ENCODE measurements around the gene SND1. TPM values are rescaled to one million over a fixed set of nuclear protein-coding genes. Genes with fewer than 3 reads are reported as not detected.
A peak's percentile ranks its signal among the peaks of the same experiment; 100 is the strongest.

Gene SND1
- total RNA-seq, 2 experiments from 2014 or later, result 193 to 214 TPM

- ChIA-PET CTCF (interaction anchor here (1.1 kb wide), 1 partner anchor 12 kb away, joined by 4 read pairs; no protein-coding TSS in a partner anchor), POLR2A (no interaction called here)
- Mint-ChIP-seq H3K9me3 (ENCODE audit: low read depth) (no peaks in the 10 kb centered on the region), H3K36me3 (ENCODE audit: low read depth) (peaks cover 20% of the 10 kb centered on the region), H3K4me1 (peaks cover 25% of the 10 kb centered on the region), H3K4me3 (no peak overlapping the region), H3K27me3 (no peaks in the 10 kb centered on the region), H3K27ac (no peak overlapping the region)
- DNase-seq, result no peak
- no peak for ATAC-seq
- intact Hi-C loops (cut with DNase I, micrococcal nuclease), result no loop called here
Observed at GRCh38 chr7:128029405-128029995, 377.5 kb downstream of the SND1 start.

DNA sequence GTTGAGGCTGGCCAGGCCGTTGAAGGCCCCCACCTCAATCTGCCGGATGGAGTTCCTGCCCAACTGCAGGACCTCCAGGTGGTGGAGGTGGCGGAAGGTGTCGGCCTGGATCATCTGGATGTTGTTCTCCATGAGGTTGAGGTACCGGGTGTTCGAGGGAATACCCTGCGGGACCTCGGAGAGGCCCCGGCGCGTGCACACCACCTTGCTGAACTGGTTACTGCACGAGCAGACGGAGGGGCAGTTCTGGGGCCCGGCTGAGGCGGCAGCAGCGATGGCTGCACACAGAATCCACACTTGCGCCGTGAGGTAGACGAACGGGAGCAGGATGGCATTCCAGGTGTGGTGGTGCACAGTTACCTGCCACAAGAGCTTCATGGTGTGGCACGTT lies 378.3 kb downstream of the SND1 start:
- H3K27ac Mint-ChIP-seq, result no peak overlapping the region
- H3K36me3 Mint-ChIP-seq (ENCODE audit: low read depth), result peaks cover 20% of the 10 kb centered on the region
- H3K9me3 Mint-ChIP-seq (ENCODE audit: low read depth), result no peaks in the 10 kb centered on the region
- H3K4me1 Mint-ChIP-seq, result peaks cover 24% of the 10 kb centered on the region
- no peak for ATAC-seq
- no peak for DNase-seq
- ChIA-PET CTCF (interaction anchor here (1.1 kb wide), 2 partner anchors 10 to 11 kb away, joined by 4 read pairs; no protein-coding TSS in a partner anchor), POLR2A (no interaction called here)
- no peaks in the 10 kb centered on the region for H3K27me3 Mint-ChIP-seq
- intact Hi-C loops (cut with DNase I, micrococcal nuclease), result loop anchor here (5.0 kb wide), 3 partner anchors 178 to 443 kb away; partner anchors contain the start of genes ARF5 (in 1 of the 2), GCC1 (in 1 of the 2) and SND1 (in 1 of the 2)
- peak overlapping the region; percentile 46 for H3K4me3 Mint-ChIP-seq

DNA sequence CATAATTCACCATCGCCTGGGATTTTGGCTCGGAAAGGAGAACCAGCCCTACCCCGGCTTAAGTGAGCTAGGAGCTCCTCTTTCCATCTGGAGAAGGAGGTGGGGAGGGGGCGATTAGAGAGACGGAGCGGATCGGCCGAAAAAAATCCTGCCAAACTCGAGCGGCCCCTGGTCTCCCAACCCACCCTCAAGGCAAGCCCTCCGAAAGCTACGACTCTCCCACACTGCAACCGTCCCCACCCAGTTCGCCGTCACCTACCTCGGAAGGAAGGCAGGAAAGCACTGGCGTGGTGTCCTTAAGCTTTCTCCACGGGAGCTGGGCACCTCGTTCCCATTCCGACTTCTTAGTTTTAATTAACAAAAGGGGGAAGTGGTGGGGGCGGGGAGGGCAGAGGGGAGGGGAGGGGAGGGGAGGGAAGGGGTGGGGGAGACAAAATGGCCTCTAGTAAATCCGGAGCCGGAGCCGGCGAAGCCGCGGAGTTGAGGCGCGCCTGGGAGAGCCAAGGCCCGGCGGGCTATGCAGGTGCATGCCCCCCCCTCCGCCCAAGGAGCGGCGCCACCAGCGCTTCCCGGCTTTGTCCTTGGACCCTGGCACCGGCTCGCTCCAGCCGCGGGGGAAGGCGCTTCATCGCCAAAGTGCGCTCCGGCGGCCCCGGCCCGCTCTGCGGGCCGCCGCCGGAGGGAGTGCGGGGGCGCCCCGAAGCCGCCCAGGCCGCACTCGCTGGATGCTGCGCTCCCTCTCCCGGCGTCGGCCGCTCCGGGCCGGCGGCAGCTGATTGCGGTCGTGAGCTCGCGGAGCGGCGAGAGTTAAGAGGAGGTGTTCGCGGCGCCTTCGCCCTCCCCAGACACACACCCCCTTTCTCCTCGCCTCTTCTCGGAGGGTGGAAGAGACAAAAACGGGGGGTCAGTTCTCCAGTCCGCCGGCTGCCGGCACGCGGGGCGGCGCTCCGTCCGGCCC lies 378.9 kb downstream of the SND1 start, which contains the start of gene LRRC4:
Gene LRRC4, minus strand, starts transcription at position 784 of the 958 bp plus-strand sequence. CDS start 797 bp downstream, outside the sequence.
- Mint-ChIP-seq H3K36me3 (ENCODE audit: low read depth) (peaks cover 19% of the 10 kb centered on the region), H3K9me3 (ENCODE audit: low read depth) (no peaks in the 10 kb centered on the region), H3K27ac (no peak within 1 kb of the TSS), H3K4me1 (peaks cover 24% of the 10 kb centered on the region), H3K4me3 (peak within 1 kb of the TSS; percentile 64), H3K27me3 (no peaks in the 10 kb centered on the region)
- DNase-seq (peak; percentile 65), ATAC-seq (no peak)
- ChIA-PET CTCF (interaction anchor here (0.6 to 1.1 kb wide), 3 partner anchors 10 to 45 kb away, joined by 4 read pairs; no protein-coding TSS in a partner anchor), POLR2A (no interaction called here)
- intact Hi-C loops (cut with DNase I, micrococcal nuclease), result loop anchor here (5.0 kb wide), 3 partner anchors 179 to 444 kb away; partner anchors contain the start of genes ARF5 (in 1 of the 2), GCC1 (in 1 of the 2) and SND1 (in 1 of the 2)

GRCh38 chr7:128031901-128032604 lies 380.1 kb downstream of the SND1 start:
- POLR2A ChIA-PET, result no interaction called here
- H3K9me3 Mint-ChIP-seq (ENCODE audit: low read depth), result no peaks in the 10 kb centered on the region
- peaks cover 27% of the 10 kb centered on the region for H3K4me1 Mint-ChIP-seq
- H3K4me3 Mint-ChIP-seq, result peak overlapping the region; percentile 64
- ATAC-seq (peak; percentile 98), DNase-seq (peak; percentile 81)
- H3K27ac Mint-ChIP-seq, result no peak overlapping the region
- H3K36me3 Mint-ChIP-seq (ENCODE audit: low read depth), result peaks cover 19% of the 10 kb centered on the region
- intact Hi-C loops (cut with DNase I, micrococcal nuclease), result loop anchor here (2.0 to 5.0 kb wide), 6 partner anchors 71 to 445 kb away; partner anchors contain the start of genes ARF5 (in 1 of the 2), GCC1 (in 1 of the 2) and SND1 (in 1 of the 2)
- CTCF ChIA-PET, result interaction anchor here (1.0 kb wide), 1 partner anchor 324 kb away, joined by 3 read pairs; no protein-coding TSS in a partner anchor
- no peaks in the 10 kb centered on the region for H3K27me3 Mint-ChIP-seq

GRCh38 chr7:128032605-128033235 lies 380.7 kb downstream of the SND1 start:
- ATAC-seq, result no peak
- Mint-ChIP-seq H3K9me3 (ENCODE audit: low read depth) (no peaks in the 10 kb centered on the region), H3K36me3 (ENCODE audit: low read depth) (peaks cover 19% of the 10 kb centered on the region), H3K4me3 (peak overlapping the region; percentile 23), H3K4me1 (peaks cover 22% of the 10 kb centered on the region), H3K27me3 (no peaks in the 10 kb centered on the region), H3K27ac (no peak overlapping the region)
- DNase-seq, result peak; percentile 45
- ChIA-PET POLR2A (no interaction called here), CTCF (interaction anchor here (0.6 to 1.0 kb wide), 2 partner anchors 324 to 690 kb away, joined by 3 read pairs; no protein-coding TSS in a partner anchor)
- intact Hi-C loops (cut with DNase I, micrococcal nuclease), result loop anchor here (2.0 to 5.0 kb wide), 6 partner anchors 70 to 445 kb away; partner anchors contain the start of genes ARF5 (in 1 of the 2), GCC1 (in 1 of the 2) and SND1 (in 1 of the 2)

DNA sequence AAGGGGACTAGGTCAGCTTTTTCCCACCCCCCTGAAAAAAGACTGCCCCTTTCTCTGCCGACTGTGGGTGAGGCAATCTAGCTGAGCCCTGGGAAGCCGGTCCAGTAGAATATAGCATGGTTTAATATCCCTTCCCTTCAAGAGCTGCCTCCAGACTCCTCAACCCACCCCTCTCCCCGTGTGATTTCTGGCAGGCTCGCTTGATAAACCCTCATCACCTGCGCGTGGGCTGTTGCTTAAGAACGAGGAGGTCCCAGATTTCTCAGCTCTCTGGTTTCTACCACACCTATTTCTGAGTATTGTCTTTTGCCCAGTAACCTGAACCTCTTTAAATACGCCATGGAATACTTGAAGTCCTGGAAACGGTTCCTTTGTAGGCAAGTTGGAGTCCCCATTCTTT lies 381.3 kb downstream of the SND1 start:
- CTCF ChIA-PET, result interaction anchor here (0.6 to 1.0 kb wide), 2 partner anchors 325 to 689 kb away, joined by 3 read pairs; no protein-coding TSS in a partner anchor
- intact Hi-C loops (cut with DNase I, micrococcal nuclease), result loop anchor here (2.0 to 5.0 kb wide), 6 partner anchors 70 to 446 kb away; partner anchors contain the start of genes ARF5 (in 1 of the 2), GCC1 (in 1 of the 2) and SND1 (in 1 of the 2)
- Mint-ChIP-seq H3K4me3 (no peak overlapping the region), H3K4me1 (peaks cover 22% of the 10 kb centered on the region), H3K27ac (no peak overlapping the region), H3K9me3 (ENCODE audit: low read depth) (no peaks in the 10 kb centered on the region), H3K27me3 (no peaks in the 10 kb centered on the region), H3K36me3 (ENCODE audit: low read depth) (peaks cover 19% of the 10 kb centered on the region)
- DNase-seq (no peak), ATAC-seq (no peak)
- POLR2A ChIA-PET, result no interaction called here

DNA sequence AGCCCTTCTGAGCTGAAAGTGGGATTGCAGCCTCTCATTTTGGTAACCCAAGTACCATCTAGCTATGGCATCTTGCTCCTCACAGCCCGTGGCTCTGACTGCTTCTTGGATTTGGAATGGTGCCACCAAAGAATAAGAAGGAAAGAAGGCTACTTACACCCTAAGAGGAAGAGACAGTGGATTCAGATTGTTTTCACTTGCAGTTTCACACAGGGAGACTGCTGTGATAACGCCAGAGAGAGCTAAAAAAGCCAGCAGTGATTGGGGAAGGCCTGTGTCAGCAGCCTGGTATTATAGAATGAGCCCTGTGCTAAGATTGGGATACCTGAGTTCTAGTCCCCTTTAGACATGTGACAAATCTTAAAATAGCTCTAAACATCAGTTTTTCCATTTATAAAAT lies 382.8 kb downstream of the SND1 start:
- DNase-seq (no peak), ATAC-seq (no peak)
- Mint-ChIP-seq H3K27me3 (no peaks in the 10 kb centered on the region), H3K4me3 (no peak overlapping the region), H3K4me1 (peaks cover 17% of the 10 kb centered on the region), H3K36me3 (ENCODE audit: low read depth) (peaks cover 8% of the 10 kb centered on the region), H3K27ac (no peak overlapping the region), H3K9me3 (ENCODE audit: low read depth) (no peaks in the 10 kb centered on the region)
- CTCF ChIA-PET, result interaction anchor here (0.6 to 1.7 kb wide), 4 partner anchors 8 to 326 kb away, joined by 3 to 5 read pairs (median 4); no protein-coding TSS in a partner anchor
- POLR2A ChIA-PET, result no interaction called here
- intact Hi-C loops (cut with DNase I, micrococcal nuclease), result loop anchor here (2.0 to 5.0 kb wide), 4 partner anchors 174 to 448 kb away; partner anchors contain the start of genes ARF5 (in 1 of the 2), GCC1 (in 1 of the 2) and SND1 (in 1 of the 2)

GRCh38 chr7:128035712-128036111 lies 383.7 kb downstream of the SND1 start:
- peaks cover 4% of the 10 kb centered on the region for H3K36me3 Mint-ChIP-seq (ENCODE audit: low read depth)
- ChIA-PET CTCF (interaction anchor here (1.7 kb wide), 1 partner anchor 327 kb away, joined by 5 read pairs; no protein-coding TSS in a partner anchor), POLR2A (no interaction called here)
- no peaks in the 10 kb centered on the region for H3K9me3 Mint-ChIP-seq (ENCODE audit: low read depth)
- H3K4me3 Mint-ChIP-seq, result no peak overlapping the region
- DNase-seq (no peak), ATAC-seq (no peak)
- intact Hi-C loops (cut with DNase I, micrococcal nuclease), result loop anchor here in 1 of 2 experiments (2.0 kb wide), 1 partner anchor 173 kb away; no protein-coding TSS in a partner anchor
- no peaks in the 10 kb centered on the region for H3K27me3 Mint-ChIP-seq
- no peak overlapping the region for H3K27ac Mint-ChIP-seq
- H3K4me1 Mint-ChIP-seq, result peaks cover 9% of the 10 kb centered on the region

- ChIA-PET POLR2A (no interaction called here), CTCF (interaction anchor here (1.7 kb wide), 1 partner anchor 328 kb away, joined by 5 read pairs; no protein-coding TSS in a partner anchor)
- H3K4me3 Mint-ChIP-seq, result no peak overlapping the region
- H3K36me3 Mint-ChIP-seq (ENCODE audit: low read depth), result peaks cover 5% of the 10 kb centered on the region
- ATAC-seq (no peak), DNase-seq (no peak)
- intact Hi-C loops (cut with DNase I, micrococcal nuclease), result no loop called here
- H3K4me1 Mint-ChIP-seq, result peaks cover 10% of the 10 kb centered on the region
- H3K27me3 Mint-ChIP-seq, result no peaks in the 10 kb centered on the region
- no peak overlapping the region for H3K27ac Mint-ChIP-seq
- H3K9me3 Mint-ChIP-seq (ENCODE audit: low read depth), result no peaks in the 10 kb centered on the region
Observed at GRCh38 chr7:128036226-128036940, 384.4 kb downstream of the SND1 start.

DNA sequence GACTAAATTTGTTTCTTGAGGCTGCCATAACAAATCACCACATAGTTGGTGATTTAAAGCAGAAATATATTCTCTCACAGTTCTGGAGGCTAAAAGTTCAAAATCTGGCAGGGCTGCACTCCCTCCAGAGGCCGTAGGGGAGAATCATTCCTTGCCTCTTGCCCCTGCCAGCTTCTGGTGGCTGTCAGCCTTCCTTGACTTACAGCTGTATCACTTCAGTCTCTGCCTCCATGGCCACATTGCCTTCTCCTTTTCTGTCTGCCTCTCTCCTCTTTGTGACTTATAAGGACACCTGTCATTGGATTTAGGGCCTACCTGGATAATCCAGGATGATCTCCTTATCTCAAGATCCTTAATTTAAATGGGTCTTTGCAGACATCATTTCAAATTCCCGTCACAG lies 385.1 kb downstream of the SND1 start:
- Mint-ChIP-seq H3K4me1 (peaks cover 10% of the 10 kb centered on the region), H3K27me3 (no peaks in the 10 kb centered on the region), H3K4me3 (no peak overlapping the region), H3K9me3 (ENCODE audit: low read depth) (no peaks in the 10 kb centered on the region), H3K27ac (no peak overlapping the region), H3K36me3 (ENCODE audit: low read depth) (peaks cover 8% of the 10 kb centered on the region)
- ChIA-PET POLR2A (no interaction called here), CTCF (no interaction called here)
- intact Hi-C loops (cut with DNase I, micrococcal nuclease), result no loop called here
- DNase-seq, result no peak
- no peak for ATAC-seq
